HG03196 (cell line): ENCODE results near the gene MUC22.
"Not testable (repeated sequence)": the region's sequence is repeated elsewhere in the genome, so short reads cannot be mapped to it uniquely, and the experiment has no call there.

ENCODE experiments used
- ATAC-seq: cut with Tn5 transposase; IDR thresholded peaks from one replicate; pipeline ENCODE4 v1.9.1; 2021; ENCODE audit not compliant: unreplicated experiment

MUC22 gene

DNA sequence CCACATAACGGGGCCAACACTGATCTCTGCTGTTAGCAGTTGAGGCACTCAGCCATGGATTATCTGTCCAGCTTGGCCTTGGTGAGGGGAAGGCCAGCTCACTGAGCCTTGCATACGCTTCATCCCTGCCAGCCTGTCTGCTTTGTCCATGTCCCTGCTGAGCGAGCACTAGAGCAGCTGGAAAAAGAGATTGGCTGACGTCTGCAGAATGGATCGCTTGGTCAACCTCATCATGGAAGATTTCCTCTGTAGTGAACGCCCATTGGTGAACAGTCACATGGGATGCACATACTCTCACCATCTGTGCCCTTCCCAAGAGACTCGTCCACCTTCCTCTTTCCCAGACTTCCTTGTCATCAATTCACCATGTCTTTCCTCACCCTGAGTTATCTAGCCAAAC is 26.9 kb downstream of the MUC22 start:
- no peak for ATAC-seq

DNA sequence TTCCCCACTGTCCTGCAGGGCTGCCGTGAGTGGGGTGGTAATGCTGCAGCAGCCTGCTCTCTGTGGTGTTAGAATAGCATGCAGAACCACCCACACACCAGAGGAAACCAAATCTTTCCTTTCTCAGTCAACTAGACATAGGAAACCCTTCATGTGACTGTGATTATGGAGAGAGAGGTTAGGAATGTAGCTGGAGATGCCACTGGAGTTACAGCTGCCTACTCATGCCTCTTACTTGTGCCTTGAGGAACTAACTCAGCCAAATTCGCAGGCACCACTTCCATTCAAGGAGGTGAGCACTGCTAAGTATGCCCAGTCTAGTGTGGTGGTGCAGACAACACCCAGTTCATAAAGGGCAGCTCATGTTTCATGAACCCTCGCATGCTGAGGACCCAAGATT is 27.4 kb downstream of the MUC22 start:
- no peak for ATAC-seq

DNA sequence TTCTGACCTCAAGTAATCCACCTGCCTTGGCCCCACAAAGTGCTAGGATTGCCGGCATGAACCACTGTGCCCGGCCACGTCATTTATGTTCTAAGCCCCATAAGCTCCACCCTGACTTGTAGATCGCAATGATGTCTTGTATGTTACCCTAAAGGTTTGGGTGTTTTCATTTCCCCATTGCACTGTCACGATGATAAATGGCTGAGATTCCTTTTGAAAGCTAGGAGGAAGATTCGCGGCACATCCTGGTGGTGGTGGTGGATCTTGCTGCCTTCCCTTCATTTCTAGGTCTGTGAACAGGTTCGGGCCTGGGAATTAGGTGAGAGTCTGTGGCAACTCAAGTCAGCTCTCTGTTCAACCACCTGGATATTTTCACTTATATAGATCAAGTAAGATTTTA is 28.3 kb downstream of the MUC22 start:
- no peak for ATAC-seq

DNA sequence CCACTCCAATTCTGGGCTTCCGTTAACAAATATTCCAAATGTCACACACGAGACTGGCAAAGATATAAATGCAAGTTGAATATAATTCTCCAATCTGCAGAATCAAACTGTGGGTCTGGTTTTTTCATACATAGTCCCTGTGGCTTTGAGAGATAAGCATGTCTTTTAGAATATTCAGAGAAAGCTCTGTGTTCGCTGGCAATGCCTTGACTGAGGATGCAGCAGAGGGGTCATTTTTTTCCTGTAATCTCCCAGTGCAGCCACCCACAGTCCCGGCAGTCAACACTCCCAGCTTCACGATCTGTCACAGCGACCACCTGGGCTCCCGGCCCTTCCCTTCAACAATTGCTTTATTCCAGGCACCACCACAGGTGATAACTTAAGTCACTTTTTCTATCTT is 30.5 kb downstream of the MUC22 start:
- ATAC-seq, result no peak

DNA sequence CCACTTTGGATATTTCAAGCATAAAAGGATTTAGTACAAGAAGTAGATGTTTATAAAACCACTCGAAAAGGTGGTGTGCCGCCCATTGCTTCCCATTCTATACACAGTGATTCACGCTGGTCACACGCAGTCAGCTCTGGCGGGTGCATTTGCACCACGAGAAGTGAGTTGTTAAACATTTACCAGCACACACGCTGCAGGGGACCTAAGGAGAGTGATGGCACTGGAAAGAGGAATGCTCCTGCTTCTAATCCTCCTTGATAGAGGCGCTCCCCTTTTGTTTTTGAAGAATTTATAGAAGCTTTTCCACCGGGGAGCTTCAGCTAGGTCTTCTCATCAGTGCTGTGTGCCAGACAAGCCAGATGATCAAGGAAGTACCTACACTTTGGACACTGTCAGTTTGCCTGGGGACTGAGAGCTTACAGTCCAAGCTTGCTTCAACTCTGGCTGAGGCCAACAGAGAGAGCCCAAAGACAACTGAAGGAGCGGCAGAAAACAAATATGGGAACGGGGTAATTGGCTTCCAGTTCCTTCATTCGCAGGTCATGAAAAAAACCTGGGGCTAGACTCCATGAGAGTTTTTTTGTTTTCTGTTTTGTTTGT is 31.2 kb downstream of the MUC22 start:
- ATAC-seq, result no peak

DNA sequence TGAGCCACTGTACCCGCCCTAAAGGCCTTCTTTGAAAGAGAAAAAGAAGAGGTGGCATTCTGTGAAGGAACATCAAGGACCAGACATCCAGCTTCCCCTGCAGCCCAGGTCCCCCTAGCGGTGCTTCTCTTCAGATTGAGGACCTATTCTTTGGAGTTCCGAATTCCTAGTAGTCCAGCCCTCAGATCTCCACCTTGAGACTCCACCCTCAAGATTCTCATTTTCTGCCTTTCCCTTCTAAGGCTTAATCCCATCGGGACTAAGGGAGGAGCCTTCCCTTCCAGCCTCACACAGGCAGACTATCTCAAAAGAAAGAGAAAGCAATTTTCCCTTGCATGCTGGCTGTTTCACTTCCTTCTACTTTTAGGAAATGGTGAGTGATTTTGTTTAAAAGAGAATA is 32.5 kb downstream of the MUC22 start:
- no peak for ATAC-seq

DNA sequence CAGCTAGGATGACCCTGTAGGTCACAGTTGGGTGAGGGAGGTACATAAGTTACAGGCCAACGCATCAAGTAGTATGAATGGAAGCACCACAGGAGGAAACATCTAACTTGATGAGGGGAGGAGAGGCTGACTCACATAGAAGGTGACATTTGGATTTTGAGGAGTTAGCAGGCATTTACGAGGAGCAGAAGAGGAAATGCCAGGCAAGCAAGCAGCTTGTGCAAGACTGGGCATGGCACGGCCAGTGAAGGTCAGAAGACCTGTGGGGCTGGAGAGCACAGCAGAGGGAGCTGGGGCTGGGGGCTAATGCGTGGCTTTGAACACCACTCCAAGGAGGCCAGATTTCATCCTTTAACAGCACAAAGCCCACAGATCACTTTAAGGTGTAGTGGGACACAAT is 37.8 kb downstream of the MUC22 start:
- no peak for ATAC-seq

DNA sequence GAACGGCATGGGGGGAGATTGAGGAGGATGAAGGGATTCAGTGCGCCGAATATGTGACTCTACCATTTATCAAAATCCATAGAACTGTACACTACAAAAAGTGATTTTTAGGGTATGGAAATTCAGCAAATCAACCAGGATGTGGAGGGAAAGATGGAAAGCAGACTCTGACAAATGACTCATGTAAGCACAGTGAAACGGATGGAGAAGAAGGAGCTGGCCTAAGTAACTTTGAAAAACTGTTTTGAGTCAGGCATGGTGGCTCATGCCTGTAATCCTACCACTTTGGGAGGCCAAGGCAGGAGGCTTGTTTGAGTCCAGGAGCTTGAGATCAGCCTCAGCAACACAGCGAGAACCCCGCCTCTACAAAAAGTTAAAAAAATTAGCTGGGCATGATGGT is 39.2 kb downstream of the MUC22 start:
- ATAC-seq, result no peak

DNA sequence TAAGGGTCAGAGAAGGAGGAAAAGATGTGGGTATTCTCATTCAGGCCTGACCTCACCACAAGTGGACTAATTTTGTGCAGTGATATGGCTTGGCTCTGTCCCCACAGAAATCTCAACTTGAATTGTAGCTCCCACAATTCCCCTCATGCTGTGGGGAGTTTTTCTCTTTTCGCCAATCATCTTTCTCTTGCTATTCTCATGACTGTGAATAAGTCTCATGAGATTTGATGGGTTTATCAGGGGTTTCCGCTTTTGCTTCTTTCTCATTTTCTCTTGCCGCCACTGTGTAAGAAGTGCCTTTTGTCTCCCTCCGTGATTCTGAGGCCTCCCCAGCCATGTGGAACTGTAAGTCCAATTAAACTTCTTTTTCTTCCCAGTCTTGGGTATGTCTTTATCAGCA is 42.9 kb downstream of the MUC22 start:
- ATAC-seq, result not testable (repeated sequence)

DNA sequence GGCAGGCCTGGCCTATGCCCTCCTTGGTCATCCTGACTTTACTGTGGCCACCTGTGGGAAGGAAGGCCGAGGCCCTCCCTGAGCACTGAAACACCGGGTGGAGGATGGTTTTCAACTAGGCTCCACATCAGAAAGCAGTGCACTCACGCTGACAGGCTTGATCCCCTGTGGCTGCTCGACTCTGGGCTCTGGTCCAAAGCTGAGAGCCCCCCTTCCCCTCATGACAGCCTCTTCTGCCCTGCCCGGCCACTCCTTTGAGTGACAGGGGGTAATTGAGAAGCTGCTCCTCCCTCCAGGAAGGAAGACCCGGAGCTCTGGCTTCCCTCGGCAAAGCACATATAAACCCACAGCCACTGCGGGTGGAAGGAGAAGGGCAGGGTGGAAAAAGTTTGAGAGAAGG is 43.6 kb downstream of the MUC22 start:
- no peak for ATAC-seq

DNA sequence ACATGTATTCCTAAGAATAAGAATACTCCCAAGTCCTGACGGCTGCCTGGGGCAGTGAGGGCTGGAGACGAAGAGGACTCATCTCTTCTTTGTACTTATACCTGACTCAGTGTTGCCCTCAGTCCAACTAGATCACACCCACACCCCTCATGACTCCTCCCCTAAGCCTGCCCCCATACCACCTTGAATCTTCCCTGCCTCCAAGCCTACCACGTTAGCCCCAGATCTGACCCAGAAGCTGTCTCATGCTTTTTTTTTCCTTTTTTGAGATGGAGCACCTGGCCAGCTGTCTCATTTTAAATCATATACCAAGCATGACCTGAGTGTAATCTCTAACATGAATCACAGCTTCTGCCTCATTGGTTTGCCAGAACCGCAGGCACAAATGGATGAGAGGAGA is 45.2 kb downstream of the MUC22 start:
- ATAC-seq, result no peak

DNA sequence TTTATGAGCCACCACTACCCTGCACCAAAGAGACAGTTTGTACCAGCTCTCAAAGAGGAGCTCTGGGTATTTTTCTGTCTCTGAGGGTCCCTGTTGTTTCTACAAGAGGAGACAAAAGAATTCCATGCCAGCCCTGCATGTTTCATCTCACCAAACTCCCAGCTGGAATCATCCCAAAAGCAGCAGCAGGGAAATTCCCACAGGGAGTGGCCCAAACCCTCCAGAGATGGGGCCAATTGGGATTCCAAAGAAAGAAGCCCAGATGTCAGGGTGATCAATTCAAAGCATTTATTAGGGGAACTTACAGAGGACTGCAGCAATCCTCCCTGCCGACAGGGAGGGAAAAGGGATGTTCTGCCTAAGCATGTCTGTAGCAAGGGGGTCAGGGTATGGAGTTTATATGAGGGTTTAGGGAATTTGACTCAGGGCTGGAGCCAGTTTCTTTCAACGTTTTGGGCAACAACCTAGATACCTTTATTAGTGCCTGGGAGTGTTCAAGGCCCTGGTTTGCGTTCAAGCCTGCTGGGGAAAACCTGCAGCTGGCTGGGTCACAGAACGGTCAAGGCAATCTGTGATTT is 47.2 kb downstream of the MUC22 start:
- ATAC-seq, result no peak

DNA sequence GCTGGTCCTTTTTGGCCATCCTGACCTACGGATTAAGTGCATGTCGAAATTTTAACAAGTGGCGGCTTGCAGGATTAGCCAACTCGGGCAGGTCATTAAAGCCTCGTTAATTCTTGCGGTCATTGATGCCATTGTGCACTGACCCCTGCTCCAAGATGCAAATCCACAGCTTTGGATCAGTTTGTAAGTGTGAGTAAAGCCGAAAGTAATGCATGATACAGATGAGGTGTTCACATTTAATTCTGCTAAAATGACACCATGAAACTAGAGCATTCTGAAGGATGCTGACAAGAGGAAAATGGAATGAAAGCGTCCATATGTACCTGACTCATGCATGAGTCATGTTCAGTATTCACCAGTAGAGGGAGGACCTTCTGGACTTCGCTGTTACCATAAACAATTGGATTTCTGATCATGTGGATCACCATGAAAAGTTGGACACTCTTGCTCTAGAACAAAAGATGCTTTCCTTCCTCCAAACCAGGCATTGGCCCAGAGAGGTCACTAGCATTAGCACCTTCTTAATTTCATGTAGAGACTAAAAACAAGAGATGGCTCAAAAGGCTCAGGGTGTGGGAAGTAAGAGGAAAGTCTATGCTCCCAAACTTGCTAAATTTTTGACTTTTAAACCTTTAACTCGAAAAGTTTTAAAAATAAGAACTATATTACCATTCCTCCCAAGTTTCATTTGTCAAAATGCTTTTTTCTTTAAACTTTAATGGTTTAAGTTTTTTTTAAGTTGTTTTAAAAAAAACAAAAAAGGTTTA is 48.0 kb downstream of the MUC22 start:
- ATAC-seq, result no peak

DNA sequence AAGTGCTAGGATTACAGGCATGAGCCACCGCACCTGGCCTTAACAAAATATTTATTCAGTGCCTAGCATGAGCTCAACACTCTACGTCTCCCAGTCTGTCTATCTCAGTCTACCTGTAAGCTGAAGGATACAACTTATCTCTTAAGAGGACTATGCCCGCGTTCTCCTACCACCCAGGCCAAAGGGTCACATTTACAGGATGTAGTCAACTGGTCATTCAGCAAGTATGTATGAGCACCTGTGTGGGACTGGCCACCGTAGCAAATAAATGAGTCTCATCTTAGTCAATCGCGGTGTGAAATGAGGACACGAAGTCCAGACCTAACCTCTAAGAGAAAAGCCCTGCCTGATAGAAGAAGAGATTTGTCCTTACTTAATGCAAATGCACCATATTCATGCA is 49.9 kb downstream of the MUC22 start:
- ATAC-seq, result no peak

DNA sequence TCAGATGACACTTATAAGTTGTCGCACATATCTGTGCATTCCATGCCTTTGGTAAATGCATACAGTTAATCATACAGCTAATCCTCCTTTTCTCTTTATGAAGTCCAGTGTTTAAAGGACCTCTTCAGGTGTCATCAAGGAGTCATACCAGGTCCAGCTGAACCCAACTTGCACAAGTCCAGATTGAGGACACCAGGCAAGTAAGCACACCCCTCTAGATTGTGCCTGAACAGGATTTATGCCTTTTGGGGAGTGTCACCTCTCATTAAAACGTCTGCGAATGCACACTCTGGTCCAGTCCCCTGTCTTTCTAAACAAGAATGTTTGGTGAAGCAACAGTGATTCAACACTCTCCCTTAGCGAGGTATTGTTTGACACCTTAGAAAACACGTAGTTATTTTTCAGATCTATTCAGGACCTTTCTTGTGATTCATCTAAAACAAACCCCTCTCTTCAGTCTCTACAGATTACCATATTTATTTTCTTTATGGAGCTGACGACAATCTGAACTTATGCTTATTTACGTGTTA is 53.7 kb downstream of the MUC22 start:
- no peak for ATAC-seq

DNA sequence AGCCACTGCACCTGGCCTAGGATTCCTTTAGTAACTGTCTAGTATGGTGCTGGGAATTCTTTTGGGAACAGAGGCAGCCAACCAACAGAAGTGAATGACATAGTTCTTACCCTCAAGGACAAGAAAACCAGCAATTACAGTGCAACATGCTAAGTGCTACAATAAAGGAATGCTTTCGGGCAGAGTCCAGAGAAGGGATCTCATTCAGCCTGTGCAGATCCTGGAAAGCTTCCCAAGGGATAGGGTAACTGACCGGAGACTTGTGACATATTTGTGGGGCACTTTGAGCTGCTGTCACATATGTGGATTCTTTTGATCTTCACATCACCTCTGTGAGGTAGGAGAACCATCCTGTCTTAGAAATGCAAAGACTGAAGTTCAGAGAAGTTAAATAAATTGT is 55.3 kb downstream of the MUC22 start:
- no peak for ATAC-seq

DNA sequence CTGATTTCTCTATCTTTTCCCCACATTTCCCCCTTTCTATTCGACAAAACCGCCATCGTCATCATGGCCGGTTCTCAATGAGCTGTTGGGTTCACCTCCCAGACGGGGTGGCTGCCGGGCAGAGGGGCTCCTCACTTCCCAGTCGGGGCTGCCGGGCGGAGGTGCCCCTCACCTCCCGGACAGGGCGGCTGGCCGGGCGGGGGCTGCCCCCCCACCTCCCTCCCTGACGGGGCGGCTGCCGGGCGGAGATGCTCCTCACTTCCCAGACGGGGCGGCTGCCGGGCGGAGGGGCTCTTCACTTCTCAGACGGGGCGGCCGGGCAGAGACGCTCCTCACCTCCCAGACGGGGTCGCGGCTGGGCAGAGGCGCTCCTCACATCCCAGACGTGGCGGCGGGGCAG is 56.8 kb downstream of the MUC22 start:
- not testable (repeated sequence) for ATAC-seq

DNA sequence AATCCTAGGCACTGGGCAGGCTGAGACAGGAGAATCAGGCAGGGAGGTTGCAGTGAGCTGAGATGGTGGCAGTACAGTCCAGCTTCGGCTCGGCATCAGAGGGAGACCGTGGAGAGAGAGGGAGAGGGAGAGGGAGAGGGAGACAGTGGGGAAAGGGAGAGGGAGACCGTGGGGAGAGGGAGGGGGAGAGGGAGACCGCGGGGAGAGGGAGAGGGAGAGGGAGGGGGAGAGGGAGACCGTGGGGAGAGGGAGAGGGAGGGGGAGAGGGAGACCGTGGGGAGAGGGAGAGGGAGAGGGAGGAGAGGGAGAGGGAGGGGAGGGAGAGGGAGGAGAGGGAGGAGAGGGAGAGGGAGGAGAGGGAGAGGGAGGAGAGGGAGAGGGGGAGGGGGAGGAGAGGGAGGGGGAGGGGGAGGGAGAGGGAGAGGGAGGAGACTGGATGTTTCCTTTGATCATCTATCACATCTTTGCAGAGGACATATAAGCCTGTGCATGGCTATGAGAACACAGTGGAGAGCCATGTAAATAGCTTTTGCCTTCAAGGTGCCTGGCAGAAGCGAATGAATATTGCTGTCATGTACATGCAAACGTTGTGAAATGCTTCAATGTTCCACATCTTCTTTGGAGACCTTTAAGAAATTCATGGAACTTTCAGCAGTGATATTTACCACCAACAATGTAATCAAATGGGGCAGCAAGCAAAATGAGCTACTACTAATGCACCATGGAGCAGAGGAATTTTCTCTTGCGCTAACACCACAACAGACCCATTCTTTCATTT is 57.8 kb downstream of the MUC22 start:
- not testable (repeated sequence) for ATAC-seq

DNA sequence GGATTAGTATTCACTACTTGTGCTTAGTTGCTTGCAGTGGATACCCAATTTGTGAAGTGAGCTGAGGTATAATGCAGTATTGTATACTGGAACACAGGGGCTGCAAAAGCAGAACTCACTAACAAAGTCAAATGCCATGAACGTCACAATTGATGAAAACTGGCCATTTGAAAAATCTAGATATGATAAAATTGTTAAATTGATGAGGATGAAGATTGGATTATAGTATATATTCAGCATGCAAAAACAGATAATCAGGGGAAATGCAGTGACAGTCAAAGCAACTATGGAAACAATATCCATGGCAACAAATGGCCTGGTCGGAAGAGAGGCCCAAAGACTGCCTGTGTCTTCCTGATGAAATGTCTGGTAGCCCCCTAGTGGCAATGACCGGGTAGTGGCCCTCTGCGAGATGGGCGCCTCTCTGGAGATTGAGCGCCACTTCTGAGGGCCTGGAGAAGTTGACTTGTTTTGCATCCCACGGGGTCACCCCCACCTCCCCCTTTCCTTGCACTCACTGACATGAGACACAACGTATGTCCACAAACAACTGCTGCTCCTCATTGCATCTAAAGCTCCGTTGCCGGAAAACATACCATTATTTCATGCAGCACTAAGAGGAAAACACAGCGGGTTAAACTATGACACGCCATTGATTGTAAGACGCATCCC is 58.5 kb downstream of the MUC22 start:
- ATAC-seq, result no peak

DNA sequence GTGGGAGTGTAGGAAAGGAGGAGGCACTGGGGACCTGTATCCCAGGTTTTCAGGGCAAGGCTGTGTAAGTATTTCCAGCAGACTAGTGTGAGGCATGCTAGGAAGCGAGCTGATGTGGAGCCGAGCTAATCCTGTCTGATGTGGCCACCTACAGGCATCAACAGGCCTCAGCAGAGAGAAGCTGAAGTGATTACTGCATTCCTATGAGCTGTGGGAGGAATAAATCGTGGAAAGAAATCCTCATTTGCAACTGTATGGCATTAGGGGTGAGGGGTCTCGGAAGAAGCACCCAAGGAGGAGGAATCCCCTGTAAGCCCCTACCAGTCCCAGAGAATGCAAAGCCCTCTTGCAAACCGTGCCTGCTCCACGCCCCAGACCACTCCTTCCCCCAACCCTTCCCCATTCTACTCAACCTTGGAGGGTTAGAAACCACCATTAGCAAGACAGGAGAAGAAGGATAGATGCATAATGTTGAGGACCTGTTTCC is 60.5 kb downstream of the MUC22 start:
- no peak for ATAC-seq

DNA sequence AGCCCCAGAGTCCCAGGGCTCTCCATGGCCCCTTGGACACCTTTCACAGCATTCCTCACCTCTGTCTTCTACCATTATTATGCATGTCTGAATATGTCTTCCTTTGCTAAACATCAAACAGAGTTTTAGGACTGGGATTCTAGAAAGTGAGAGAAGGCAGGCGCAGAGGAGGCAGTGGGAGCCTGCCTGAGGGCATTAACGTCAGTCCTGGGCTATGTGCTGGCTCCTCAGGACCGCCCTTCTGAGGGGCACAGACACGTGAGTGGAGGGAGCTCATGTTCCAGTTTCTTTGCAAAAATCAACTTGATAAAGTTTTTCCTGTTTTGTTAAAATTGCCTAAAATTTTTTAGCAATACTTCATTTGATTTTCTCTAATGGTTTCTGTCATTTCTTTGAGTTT is 64.1 kb downstream of the MUC22 start:
- ATAC-seq, result no peak
